AG10803 (cell line): ENCODE data around the gene RPL13A.

Experiments
- DNase-seq: peaks from one replicate; pipeline ENCODE4 v3.0.0; 2010; ENCODE audit warnings: low read depth
- H3K4me3 ChIP-seq: 2 replicates; pipeline ENCODE4 v1.5.1; 2011; ENCODE audit warnings: mild to moderate bottlenecking, low read length, control low read depth
- CTCF ChIP-seq: conservative IDR thresholded peaks from 2 replicates; pipeline ENCODE4 v1.5.1; 2011; ENCODE audit warnings: mild to moderate bottlenecking, low read length, control low read depth, inconsistent platforms

The RPL13A gene

GRCh38 chr19:49487277-49488045, at the start of gene RPL13A:
TSS of gene RPL13A (plus strand) at chr19:49487608. CDS start at chr19:49487630, 22 bp downstream.
- peak within 1 kb of the TSS; percentile 100 for H3K4me3 ChIP-seq
- no peak for TF ChIP-seq CTCF
- peak; percentile 99 for DNase-seq

- H3K4me3 ChIP-seq = no peak overlapping the region
- no peak for TF ChIP-seq CTCF
- DNase-seq = no peak
Observed at GRCh38 chr19:49438261-49438660, 49.1 kb upstream of the RPL13A start.

- TF ChIP-seq CTCF = no peak
- H3K4me3 ChIP-seq = no peak overlapping the region
- DNase-seq = no peak
Observed at GRCh38 chr19:49439836-49440235, 47.6 kb upstream of the RPL13A start.

GRCh38 chr19:49440439-49441209, 46.8 kb upstream of the RPL13A start:
- DNase-seq = no peak
- H3K4me3 ChIP-seq = no peak overlapping the region
- TF ChIP-seq CTCF = no peak

- no peak for DNase-seq
- TF ChIP-seq CTCF = no peak
- peak within 1 kb of the TSS; percentile 77 for H3K4me3 ChIP-seq
Observed at GRCh38 chr19:49441210-49441959, 46.0 kb upstream of the RPL13A start, which contains the start of gene SLC17A7. TSS of gene SLC17A7 (minus strand) at chr19:49441527. CDS start at chr19:49441379, 148 bp downstream.

GRCh38 chr19:49441960-49442350, 45.5 kb upstream of the RPL13A start:
- DNase-seq = no peak
- H3K4me3 ChIP-seq = no peak overlapping the region; the same call in 1 of the 2 replicates
- TF ChIP-seq CTCF = no peak
